Tibial nerve (tissue), 3 donors: ENCODE data around the gene BANK1.

Source experiments
- POLR2A ChIP-seq, 2 donors: fragments of 450-650 bp; IDR thresholded peaks; one replicate each; pipeline ENCODE4 v1.6.1; 2017; ENCODE audit warnings: antibody characterized with exemption in 2 of 2, mild to moderate bottlenecking in 2 of 2, moderate library complexity in 2 of 2
- TF ChIP-seq, protein P1 (sequence below), 5 experiments: fragments of 200-600 bp in 3 of 5; fragments of 450-650 bp in 2 of 5; sonication (generic) in 3 of 5; IDR thresholded peaks; one replicate each; pipeline ENCODE4 v1.5.1; 2016 to 2019; ENCODE audit warnings: antibody characterized with exemption in 5 of 5, mild to moderate bottlenecking in 3 of 5, moderate library complexity in 2 of 5

DNA sequence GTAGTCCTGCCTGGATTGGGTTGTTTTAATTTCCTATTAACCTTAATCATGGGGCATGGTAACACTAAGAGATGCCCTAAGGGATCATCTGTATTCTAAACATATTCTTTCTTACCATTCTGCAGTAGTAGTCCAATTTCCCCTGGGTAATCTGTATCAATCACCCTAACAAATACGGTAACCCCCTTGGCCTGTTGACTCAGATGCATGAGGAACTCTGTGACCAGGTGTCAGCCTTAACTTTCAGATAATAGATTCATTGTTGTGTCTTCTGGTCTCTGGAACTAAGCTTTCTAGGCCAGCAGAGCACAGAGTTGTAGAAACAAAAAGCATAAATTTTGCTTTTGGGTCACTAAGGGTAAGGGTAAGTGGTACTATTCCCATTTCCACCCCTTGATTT lies 13.1 kb upstream of the BANK1 start:
- TF ChIP-seq POLR2A (IDR thresholded peaks at IDR 0.05): no peak
- TF ChIP-seq, protein P1, sequence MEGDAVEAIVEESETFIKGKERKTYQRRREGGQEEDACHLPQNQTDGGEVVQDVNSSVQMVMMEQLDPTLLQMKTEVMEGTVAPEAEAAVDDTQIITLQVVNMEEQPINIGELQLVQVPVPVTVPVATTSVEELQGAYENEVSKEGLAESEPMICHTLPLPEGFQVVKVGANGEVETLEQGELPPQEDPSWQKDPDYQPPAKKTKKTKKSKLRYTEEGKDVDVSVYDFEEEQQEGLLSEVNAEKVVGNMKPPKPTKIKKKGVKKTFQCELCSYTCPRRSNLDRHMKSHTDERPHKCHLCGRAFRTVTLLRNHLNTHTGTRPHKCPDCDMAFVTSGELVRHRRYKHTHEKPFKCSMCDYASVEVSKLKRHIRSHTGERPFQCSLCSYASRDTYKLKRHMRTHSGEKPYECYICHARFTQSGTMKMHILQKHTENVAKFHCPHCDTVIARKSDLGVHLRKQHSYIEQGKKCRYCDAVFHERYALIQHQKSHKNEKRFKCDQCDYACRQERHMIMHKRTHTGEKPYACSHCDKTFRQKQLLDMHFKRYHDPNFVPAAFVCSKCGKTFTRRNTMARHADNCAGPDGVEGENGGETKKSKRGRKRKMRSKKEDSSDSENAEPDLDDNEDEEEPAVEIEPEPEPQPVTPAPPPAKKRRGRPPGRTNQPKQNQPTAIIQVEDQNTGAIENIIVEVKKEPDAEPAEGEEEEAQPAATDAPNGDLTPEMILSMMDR (IDR thresholded peaks at IDR 0.05): no peak
